Measurements from ENCODE around the gene AUNIP. TPM values are rescaled to one million over a fixed set of nuclear protein-coding genes. Genes with fewer than 3 reads are reported as not detected.

AUNIP gene
- total RNA-seq, 1 experiment from 2014 or later = 12.1 TPM

DNA sequence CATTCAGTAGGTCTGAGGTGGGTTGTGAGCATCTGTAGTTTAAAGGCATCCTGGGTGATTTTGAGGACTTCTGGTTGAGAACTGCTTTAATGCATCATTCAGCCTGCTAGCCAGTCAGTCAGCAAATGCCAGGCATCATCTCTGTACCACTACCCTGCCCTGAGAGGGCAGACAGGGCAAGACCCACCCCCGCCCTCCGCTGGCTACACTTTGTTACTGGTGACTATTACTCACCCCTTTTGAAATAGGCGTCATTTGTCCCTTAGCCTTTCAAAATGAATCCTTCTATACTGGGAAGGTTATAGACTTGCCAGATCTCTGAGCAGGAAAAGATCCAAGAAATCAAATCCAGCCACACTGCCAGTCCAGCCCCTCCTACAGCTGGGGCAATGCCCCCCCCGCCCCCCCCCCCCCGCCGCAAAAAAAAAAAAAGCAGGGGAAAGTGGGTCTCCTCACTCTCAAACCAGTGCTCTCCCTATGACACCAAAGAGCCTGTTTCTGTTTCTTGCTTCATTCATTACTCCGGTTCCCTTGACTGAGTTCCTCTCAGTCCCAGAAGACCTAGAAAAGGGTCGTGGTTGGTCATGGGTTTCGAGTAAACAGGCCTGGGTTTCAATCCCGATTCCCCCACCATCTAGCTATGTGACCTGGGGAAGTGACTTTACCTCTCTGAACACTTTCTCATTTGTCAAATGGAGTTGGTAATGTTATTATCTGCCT, 54.9 kb downstream of the AUNIP start:
- TF ChIP-seq SP1 (IDR thresholded peaks at IDR 0.05; ENCODE audit: low read depth) (no peak), ZNF274 (IDR thresholded peaks at IDR 0.05; ENCODE audit: low read depth, low read length) (no peak), CEBPB (IDR thresholded peaks at IDR 0.05; ENCODE audit: low read depth) (no peak), POLR2A (IDR thresholded peaks at IDR 0.05; ENCODE audit: borderline replicate concordance, extremely low read depth, insufficient read depth, insufficient read length) (no peak), FOSL1 (IDR thresholded peaks at IDR 0.05; ENCODE audit: low read depth) (no peak), EZH2phosphoT487 (IDR thresholded peaks at IDR 0.05; ENCODE audit: borderline replicate concordance) (no peak), ZFX (IDR thresholded peaks at IDR 0.05) (no peak), YY1 (IDR thresholded peaks at IDR 0.05; ENCODE audit: extremely low read depth, insufficient replicate concordance, low read depth, low read length) (no peak), POLR2AphosphoS5 (IDR thresholded peaks at IDR 0.05; ENCODE audit: low read depth, low read length) (no peak), JUND (IDR thresholded peaks at IDR 0.05) (no peak), SIN3A (IDR thresholded peaks at IDR 0.05; ENCODE audit: low read depth) (no peak), TCF7L2 (IDR thresholded peaks at IDR 0.05; ENCODE audit: borderline replicate concordance, extremely low read depth, insufficient read depth, insufficient read length) (no peak), CBX3 (IDR thresholded peaks at IDR 0.05; ENCODE audit: low read depth) (no peak), EGR1 (IDR thresholded peaks at IDR 0.05; ENCODE audit: low read depth) (no peak)
- TF ChIP-seq, protein P1, sequence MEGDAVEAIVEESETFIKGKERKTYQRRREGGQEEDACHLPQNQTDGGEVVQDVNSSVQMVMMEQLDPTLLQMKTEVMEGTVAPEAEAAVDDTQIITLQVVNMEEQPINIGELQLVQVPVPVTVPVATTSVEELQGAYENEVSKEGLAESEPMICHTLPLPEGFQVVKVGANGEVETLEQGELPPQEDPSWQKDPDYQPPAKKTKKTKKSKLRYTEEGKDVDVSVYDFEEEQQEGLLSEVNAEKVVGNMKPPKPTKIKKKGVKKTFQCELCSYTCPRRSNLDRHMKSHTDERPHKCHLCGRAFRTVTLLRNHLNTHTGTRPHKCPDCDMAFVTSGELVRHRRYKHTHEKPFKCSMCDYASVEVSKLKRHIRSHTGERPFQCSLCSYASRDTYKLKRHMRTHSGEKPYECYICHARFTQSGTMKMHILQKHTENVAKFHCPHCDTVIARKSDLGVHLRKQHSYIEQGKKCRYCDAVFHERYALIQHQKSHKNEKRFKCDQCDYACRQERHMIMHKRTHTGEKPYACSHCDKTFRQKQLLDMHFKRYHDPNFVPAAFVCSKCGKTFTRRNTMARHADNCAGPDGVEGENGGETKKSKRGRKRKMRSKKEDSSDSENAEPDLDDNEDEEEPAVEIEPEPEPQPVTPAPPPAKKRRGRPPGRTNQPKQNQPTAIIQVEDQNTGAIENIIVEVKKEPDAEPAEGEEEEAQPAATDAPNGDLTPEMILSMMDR (IDR thresholded peaks at IDR 0.05 in 2 of 3, conservative IDR thresholded peaks at IDR 0.05 in 1 of 3; ENCODE audit: borderline replicate concordance in 1 of 3, insufficient read depth in 1 of 3, low read depth in 2 of 3, low read length in 2 of 3) = no peak
- TF ChIP-seq, protein P2, sequence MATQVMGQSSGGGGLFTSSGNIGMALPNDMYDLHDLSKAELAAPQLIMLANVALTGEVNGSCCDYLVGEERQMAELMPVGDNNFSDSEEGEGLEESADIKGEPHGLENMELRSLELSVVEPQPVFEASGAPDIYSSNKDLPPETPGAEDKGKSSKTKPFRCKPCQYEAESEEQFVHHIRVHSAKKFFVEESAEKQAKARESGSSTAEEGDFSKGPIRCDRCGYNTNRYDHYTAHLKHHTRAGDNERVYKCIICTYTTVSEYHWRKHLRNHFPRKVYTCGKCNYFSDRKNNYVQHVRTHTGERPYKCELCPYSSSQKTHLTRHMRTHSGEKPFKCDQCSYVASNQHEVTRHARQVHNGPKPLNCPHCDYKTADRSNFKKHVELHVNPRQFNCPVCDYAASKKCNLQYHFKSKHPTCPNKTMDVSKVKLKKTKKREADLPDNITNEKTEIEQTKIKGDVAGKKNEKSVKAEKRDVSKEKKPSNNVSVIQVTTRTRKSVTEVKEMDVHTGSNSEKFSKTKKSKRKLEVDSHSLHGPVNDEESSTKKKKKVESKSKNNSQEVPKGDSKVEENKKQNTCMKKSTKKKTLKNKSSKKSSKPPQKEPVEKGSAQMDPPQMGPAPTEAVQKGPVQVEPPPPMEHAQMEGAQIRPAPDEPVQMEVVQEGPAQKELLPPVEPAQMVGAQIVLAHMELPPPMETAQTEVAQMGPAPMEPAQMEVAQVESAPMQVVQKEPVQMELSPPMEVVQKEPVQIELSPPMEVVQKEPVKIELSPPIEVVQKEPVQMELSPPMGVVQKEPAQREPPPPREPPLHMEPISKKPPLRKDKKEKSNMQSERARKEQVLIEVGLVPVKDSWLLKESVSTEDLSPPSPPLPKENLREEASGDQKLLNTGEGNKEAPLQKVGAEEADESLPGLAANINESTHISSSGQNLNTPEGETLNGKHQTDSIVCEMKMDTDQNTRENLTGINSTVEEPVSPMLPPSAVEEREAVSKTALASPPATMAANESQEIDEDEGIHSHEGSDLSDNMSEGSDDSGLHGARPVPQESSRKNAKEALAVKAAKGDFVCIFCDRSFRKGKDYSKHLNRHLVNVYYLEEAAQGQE (IDR thresholded peaks at IDR 0.05; ENCODE audit: low read depth) = no peak
- TF ChIP-seq, protein P3, sequence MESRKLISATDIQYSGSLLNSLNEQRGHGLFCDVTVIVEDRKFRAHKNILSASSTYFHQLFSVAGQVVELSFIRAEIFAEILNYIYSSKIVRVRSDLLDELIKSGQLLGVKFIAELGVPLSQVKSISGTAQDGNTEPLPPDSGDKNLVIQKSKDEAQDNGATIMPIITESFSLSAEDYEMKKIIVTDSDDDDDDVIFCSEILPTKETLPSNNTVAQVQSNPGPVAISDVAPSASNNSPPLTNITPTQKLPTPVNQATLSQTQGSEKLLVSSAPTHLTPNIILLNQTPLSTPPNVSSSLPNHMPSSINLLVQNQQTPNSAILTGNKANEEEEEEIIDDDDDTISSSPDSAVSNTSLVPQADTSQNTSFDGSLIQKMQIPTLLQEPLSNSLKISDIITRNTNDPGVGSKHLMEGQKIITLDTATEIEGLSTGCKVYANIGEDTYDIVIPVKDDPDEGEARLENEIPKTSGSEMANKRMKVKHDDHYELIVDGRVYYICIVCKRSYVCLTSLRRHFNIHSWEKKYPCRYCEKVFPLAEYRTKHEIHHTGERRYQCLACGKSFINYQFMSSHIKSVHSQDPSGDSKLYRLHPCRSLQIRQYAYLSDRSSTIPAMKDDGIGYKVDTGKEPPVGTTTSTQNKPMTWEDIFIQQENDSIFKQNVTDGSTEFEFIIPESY (IDR thresholded peaks at IDR 0.05; ENCODE audit: extremely low read depth, insufficient replicate concordance, low read length) = no peak
- TF ChIP-seq, protein P4, sequence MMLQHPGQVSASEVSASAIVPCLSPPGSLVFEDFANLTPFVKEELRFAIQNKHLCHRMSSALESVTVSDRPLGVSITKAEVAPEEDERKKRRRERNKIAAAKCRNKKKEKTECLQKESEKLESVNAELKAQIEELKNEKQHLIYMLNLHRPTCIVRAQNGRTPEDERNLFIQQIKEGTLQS (IDR thresholded peaks at IDR 0.05) = no peak
- Histone ChIP-seq H3K27me3 (ENCODE audit: insufficient read depth, low read length) (no peaks in the 10 kb centered on the region), H3K9ac (ENCODE audit: low read length) (no peak overlapping the region), H3K4me1 (ENCODE audit: control insufficient read depth in 1 of 2, insufficient read depth in 2 of 2, low read length in 2 of 2) (peaks cover 5 to 13% of the 10 kb centered on the region in 2 experiments; a peak in 3 of 4 replicates), H3K4me3 (replicated peaks in 1 of 2; ENCODE audit: low read depth in 1 of 2, low read length in 2 of 2) (no peak overlapping the region), H3K9me2 (ENCODE audit: insufficient read depth) (no peaks in the 10 kb centered on the region), H3K79me2 (ENCODE audit: insufficient read depth, low read length) (no peaks in the 10 kb centered on the region), H2AFZ (ENCODE audit: low read depth, low read length, poor library complexity, severe bottlenecking) (no peak overlapping the region), H3K27ac (ENCODE audit: low read depth, low read length) (no peak overlapping the region), H3K4me2 (ENCODE audit: low read length) (no peak overlapping the region), H4K20me1 (ENCODE audit: insufficient read depth) (no peaks in the 10 kb centered on the region), H3K9me3 (ENCODE audit: control insufficient read depth in 1 of 2, insufficient read depth in 1 of 2, low read depth in 1 of 2, low read length in 2 of 2) (no peaks in the 10 kb centered on the region), H3K36me3 (ENCODE audit: control insufficient read depth in 1 of 2, insufficient read depth in 2 of 2, low read length in 2 of 2) (no peaks in the 10 kb centered on the region)
- ChIA-PET CTCF (no interaction called here), POLR2A (no interaction called here), RAD21 (ENCODE audit: low non-redundant PET in 1 of 2, low total read pairs in 2 of 2, uncharacterized antibody in 2 of 2, unreplicated experiment in 2 of 2) (no interaction called here)
- no TSS peak for BruUV-seq (replicated peaks)
- intact Hi-C loops (cut with micrococcal nuclease) = no loop called here
- ATAC-seq (no peak), DNase-seq (ENCODE audit: low read depth, low spot score) (no peak)

Data from HCT116 (cell line).